GM19023 (cell line): ENCODE data around the gene CBFA2T3.
"Not testable (repeated sequence)": the region's sequence is repeated elsewhere in the genome, so short reads cannot be mapped to it uniquely, and the experiment has no call there.

Experiments
- ATAC-seq: cut with Tn5 transposase; IDR thresholded peaks from one replicate; pipeline ENCODE4 v1.9.1; 2021; ENCODE audit warnings: mild to moderate bottlenecking, moderate library complexity; ENCODE audit not compliant: unreplicated experiment

CBFA2T3 gene

DNA sequence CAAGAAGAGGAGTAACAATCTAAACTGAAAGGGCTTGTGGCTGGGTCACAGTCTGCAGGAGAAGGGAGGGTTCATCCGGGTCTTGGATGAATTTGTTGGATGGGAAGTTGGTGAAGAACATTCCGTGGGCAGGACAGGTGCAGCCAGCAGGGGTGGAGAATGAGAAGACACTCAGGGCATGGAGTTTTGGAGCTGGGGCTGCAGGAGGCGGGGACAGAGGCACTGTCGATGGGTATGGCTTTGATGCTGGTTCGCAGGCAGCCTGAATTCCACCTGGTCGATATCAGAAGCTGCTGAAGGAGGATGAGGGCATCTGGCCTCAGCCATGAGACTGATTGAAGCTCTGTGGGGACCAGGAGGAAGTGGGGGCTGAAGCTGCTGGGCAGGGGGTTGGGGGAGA lies 36.1 kb upstream of the CBFA2T3 start:
- no peak for ATAC-seq

DNA sequence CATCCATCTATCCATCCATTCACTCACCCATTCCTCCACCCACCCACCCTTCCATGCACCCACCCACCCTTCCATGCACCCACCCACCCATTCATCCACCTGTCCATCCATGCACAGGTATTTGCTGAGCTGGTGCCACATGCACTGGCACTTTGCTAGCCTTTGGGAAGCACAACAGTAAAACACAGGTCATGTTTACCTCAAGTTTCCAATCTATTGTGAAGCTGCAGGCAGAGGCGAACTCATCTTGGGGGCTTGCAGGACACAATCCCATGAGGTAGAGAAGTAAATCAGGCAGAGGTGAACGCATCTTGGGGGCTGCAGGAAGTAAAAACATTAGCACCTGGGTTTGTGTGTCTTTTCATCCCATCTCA lies 35.6 kb upstream of the CBFA2T3 start:
- no peak for ATAC-seq

DNA sequence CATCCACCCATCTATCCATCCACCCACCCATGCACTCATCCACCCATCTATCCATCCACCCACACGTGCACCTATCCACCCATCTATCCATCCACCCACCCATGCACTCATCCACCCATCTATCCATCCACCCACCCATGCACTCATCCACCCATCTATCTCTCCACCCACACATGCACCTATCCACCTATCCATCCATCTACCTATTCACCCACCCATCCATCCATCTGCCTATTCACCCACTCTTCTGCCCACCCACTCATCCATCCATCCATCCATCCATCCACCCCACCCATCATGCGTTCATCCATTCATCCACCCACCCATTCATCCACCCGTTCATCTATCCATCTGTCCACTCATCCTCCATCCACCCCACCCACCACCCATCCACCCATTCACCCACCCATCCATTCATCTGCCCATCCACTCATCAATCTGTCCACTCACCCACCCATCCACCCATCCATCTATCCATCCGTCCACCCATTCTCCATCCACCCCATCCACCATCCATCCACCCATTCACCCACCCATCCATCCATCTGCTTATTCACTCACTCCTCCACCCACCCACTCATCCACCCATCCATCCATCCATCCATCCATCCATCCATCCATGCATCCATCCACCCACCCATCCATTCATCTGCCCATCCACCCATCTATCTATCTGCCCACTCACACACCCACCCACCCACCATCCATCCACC lies 35.1 kb upstream of the CBFA2T3 start:
- ATAC-seq: no peak

DNA sequence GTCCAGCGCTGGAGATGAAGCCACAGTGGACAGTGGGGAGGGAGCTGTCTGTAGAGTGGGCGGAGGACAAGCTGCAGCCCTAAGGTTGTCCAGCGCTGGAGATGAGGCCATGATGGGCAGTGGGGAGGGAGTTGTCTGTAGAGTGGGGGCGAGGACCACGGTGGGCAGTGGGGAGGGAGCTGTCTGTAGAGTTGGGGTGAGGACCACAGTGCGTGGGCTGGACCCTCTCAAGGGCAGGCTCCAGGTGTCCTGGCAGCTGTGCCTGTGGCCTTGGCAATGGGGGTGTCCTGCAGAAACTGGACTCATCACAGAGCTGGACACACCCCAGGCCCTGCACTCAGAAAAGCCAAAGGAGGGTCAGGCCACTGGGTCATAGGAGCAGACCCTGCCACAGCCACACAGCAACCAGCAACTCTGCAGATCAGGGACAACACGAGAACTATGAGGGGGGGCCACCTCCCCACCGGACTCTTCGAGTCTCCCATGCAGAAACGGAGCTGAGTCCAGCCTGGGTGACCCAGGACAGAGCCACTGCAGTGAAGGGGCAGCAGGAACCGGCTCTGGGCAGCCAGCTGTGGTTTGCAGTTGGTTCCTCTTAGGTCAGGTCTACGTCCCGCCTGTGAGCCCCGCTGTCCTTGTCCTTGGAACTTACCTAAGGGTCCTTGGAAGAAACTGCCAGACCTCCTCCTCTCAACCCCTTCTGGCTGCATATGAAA lies 33.4 kb upstream of the CBFA2T3 start:
- ATAC-seq: no peak

DNA sequence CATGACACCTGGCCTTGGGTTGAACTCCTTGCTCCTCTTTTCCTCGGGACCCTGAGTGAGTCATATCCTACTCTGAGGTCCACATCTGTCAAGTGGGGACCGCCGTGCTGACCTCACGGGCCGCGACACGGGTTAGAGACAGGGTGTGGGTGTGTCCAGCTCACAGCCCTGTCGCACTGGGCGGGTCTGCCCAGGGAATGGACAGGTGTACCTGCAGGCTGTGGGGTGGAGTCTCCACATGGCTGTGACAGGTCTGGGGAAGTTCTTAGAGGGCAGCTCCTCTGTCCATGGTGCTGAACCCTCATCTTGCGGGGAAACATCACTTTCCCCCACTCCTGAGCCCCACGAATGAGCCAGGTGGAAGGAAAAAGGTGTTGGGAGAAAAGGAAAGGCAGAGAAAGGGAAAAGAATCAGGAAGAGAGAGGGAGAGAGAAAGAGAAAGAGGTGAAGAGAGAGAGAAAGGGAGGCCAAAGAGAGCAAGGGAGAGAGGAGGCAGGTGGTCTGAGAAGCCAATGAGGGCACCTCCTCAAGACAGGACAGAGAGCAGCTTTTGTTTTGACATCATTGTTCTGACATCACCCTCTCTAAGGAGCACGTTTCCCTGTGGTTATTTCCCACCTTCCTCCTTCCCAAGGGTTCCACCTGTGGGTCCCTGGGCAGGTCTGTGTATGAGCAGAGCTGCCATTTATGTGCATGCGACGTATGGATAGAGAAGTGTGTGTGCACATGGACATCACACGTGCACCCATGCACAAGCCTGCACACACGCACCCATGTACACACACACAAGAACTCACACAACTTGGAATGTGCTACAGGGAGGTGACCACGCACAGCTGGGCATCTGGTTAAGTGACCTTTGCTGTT lies 32.6 kb upstream of the CBFA2T3 start:
- ATAC-seq: no peak

DNA sequence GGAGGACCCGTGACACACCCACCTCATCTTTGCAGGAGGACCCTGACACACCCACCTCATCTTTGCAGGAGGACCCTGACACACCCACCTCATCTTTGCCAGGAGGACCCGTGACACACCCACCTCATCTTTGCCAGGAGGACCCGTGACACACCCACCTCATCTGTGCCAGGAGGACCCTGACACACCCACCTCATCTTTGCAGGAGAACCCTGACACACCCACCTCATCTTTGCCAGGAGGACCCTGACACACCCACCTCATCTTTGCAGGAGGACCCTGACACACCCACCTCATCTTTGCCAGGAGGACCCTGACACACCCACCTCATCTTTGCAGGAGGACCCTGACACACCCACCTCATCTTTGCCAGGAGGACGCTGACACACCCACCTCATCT lies 31.8 kb upstream of the CBFA2T3 start:
- ATAC-seq: not testable (repeated sequence)

DNA sequence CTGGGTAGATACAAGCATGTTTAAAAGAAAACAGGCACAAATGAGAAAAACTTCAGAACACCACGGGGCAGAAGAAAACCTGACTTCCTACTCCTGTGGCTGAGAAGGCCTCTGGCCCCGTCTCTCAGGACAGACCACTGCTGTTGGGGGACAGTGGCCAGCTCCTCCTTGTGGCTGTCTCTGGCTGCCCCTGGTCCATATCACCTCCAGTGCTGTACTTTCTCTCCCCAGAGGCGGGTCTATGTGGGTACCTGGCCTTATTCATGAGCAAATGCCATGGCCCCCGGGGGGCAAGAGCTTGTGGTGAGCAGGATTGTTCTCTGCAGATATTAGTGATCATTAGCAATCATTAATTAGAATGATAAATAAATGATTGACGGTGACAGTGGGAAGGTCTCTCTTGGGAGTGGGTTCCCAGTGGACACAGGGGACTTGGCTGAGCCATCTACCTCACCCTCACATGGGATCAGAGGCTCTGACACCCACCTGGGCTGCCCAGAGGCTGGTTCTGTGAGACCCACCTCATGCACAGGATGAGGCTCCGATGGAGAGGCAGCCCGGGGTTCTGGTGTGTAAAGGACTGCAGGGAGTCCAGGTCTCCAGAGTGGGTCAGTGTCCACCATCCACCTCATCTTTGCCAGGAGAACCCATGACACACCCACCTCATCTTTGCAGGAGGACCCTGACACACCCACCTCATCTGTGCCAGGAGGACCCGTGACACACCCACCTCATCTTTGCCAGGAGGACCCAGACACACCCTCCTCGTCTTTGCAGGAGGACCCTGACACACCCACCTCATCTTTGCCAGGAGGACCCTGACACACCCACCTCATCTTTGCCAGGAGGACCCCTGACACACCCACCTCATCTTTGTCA lies 30.6 kb upstream of the CBFA2T3 start:
- ATAC-seq: no peak

DNA sequence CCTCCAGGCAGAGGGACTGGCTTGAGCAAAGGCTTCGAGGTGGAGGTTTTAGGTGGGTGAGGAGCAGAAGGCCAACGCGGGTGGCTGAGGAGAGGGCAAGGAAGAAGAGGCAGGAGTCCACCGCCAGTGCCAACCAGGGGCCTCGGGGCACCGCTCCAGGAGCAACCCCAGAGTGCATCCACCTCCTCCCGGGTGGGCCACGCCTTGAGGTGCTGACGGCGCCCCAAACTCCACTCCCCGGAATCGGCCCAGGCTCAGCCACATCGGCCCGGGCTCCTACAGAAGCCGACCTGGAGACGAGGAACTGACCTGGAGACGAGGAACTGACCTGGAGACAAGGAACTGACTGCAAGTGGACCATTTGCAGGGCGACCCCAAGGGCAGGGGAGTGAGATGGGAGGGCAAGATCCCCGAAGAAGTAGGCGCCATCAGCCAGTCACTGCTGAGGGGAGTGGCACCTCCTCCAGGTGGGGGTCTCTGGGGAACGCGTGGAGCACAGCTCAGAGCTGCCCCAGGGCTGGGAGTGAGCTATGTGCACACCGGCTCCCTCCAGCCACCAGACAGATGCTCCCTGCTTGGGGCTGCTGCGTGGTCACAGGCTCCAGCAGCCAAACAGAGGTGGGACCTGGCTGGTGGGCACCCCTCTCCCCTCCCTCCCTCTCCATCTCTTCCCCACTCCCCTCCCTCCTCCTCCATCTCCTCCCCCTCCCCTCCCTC lies 29.2 kb upstream of the CBFA2T3 start:
- ATAC-seq: no peak

DNA sequence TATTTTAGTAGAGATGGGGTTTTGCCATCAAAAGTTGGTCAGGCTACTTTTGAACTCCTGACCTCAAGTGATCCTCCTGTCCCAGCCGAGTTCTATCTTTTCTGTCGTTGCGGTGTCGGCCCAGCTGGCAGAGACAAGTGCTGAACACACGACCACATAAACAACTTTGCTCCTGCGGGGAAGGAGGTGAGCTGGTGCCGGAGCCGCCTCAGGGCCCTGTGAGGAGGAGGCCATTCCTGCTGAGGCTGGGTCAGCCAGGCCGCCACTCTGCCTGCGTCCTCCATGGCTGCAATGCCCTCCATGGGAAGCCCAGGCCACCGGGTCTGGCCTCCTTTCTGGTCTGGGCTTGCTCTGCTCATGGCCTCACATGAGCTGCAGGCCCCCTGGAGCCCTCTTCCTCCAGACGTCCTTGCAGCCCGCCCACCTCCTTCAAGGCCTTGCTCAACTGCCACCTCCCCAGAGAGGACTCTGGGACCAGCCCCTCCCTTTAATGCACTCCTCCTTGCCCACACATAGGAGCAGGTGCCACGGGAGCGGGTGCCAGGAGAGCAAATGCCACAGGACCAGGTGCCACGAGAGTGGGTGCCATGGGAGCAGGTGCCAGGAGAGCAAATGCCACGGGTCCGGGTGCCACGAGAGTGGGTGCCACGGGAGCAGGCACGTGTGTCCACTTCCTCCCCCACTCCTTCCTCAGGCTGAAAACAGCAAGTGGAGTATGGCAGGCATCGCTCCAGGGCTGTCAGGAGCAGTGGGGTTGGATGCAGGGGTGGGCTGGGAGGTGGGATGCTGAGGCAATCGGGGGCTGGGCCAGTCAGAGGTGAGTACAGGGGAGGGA lies 28.4 kb upstream of the CBFA2T3 start:
- ATAC-seq: no peak

DNA sequence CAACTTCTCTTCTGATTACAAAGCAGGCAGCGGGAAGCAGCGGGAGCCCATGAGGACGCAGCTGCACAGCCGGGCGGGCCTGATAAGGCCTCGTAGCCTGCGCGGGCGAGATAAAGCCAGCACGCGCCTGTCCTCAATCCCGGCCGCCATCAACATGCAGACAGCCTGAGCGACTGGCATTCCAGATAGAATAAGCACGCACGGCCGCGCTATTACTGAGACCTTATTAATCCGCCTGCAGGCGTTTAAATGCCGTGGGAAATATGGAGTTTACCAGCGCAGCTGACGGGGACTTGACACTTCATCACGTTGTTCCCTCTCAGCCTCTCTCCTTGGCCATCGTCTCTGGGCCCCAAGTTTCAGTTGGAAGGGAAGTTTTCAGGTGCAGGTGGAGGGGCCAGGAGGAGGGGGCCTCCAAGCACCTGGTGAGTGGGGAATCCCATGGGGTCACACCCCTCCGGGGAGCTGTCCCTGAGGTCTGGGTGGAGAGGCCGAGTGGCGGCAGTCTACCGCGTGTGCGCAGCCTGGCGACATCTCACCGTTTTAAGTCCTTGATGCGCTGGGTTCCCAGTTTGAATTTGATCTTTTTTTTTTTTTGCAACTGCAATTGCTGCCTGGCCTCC lies 27.3 kb upstream of the CBFA2T3 start:
- no peak for ATAC-seq

DNA sequence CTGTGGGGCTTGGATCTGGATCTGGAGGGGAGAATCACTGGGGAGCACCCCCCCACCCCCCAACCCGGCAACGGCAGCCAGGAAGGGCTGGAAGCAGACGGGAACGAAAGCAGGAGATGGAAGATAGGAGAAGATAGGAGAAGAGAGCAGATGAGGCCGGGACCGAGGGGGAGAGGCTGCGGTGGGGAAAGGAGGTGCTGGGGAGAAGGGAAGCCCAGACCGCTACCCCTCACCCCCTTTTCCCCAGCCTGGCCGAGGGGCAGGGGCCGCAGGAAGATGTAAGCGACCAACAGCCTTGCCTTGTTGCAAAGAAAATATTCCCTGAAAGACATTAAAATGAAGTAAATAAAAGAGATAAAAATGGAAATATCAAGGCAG lies 26.8 kb upstream of the CBFA2T3 start:
- ATAC-seq: no peak

DNA sequence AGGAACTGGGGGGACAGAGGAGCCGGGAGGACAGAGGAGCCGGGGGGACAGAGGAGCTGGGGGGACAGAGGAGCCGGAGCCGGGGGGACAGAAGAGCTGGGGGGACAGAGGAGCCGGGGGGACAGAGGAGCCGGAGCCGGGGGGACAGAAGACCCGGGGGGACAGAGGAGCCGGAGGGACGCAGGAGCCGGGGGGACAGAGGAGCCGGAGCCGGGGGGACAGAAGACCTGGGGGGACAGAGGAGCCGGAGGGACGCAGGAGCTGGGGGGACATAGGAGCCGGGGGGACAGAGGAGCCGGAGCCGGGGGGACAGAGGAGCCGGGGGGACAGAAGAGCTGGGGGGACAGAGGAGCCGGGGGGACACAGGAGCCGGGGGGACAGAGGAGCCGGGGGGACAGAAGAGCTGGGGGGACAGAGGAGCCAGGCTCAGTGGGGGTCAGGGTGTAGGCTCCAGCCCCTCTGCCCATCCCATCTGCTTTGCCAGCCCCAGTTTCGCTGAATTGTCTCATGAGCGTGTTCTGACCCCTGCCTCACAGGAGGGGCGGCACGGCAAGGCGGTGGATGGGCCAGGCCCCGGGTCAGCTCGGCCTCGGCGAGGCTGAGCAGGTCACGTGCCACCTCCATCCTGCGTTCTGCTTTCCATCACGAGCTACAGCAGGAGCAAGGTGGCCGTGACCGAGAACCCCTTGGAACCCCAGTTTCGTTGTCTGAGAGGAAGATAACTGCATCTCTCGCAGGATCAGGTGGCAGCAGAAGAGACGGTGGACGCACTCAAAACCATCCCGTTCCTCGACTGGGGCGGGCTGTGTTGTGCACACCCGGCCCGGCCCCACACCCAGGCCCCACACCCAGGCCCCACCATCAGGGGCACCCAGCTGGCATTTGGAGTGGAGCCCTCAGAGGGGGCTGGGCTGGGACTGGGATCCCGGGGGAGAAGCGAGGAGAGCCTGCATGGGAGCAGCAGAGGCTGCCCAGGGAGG lies 26.1 kb upstream of the CBFA2T3 start:
- no peak for ATAC-seq

DNA sequence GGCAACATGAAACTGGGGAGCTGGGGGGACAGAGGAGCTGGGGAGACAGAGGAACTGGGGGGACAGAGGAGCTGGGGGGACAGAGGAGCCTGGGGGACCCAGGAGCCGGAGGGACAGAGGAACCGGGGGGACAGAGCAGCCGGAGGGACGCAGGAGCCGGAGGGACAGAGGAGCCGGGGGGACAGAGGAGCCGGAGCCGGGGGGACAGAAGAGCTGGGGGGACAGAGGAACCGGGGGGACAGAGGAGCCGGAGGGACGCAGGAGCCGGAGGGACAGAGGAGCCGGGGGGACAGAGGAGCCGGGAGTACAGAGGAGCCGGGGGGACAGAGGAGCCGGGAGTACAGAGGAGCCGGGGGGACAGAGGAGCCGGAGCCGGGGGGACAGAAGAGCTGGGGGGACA lies 25.1 kb upstream of the CBFA2T3 start:
- ATAC-seq: not testable (repeated sequence)

DNA sequence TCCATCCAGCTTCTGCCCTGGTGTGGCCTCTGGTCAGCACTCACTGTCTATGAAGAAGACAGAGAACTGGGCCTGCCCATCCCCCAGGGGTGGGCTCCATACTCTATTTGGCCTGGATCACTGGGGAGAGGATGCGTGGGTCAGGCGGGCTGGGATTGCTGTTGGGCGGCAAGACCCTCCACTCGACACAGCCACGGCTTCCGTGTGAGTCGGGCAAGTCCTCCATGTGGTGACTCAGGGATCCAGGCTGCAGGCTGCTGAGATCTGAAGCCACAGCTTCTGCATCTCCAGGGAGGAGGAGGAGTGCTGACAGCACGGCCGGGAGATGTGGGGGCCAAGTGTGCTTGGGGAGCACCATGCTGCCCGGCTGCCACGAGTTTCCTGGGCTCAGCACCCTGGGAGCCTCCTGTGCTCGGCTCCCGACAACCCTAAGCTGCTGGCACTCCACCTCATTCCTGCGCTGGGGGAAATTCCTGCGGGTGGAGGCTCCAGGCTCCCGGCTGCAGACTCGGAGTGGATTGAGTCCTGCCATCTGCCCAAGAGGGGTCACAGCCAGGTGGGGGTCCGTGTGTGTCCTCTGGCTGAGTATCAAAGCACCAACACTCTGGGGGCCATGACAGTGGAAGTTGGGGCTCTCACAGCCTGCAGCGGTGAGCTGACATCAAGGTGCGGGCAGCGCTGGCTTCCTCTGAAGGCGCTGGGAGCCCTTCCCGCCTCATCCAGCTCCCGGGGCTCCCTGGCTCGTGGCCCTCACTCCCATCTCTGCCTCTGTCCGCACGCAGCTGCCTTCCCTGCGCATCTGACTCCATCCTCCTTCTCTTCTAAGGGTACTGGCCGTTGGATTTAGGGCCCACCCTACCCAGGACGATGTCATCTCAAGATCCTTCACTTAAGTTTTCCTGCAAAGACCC lies 24.4 kb upstream of the CBFA2T3 start:
- no peak for ATAC-seq

DNA sequence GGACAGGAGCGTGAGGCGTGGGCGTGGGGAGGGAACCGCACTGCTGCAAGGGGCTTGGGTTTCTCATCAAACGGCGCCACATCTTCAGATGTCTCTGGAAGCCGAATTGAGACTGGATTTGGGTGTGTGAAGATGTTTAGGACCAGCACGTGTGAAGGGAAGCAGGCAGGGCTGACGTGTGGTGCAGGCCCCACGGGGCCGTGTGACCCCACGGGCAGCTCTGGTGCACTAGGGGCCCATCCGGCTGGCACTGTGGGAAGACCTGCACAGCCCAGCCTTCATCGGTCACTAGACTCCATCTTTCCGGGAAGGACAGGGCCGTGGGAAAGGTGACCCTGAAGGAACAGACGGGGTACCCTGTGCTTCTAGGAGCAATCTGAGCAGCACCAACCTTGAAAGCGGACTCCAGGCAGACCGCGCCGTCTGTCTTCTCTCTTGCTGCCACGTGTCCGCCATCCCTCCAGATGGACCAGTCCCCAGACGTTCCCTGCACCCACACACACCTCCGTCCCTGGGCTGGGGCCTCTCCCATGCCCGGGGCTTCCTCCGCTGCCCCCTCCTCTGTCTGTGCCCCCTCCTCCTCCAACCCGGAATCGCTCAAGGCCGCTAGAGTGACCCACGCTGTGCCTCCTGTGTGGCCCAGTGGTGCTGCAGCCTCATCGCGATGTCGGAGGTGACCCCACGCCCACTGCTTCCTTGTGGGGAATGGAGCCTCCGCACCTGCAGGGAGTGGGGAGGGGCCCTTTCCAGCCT lies 23.4 kb upstream of the CBFA2T3 start:
- ATAC-seq: no peak
